22Rv1 (cell line): ENCODE data around the gene NMT1.

Source experiments
- H3K27ac ChIP-seq: fragments of 450-650 bp; 2 replicates; pipeline ENCODE4 v1.5.1; 2017
- CTCF ChIP-seq: fragments of 450-650 bp; IDR thresholded peaks from 2 replicates; pipeline ENCODE4 v1.5.1; 2017; ENCODE audit warnings: mild to moderate bottlenecking
- ZFX ChIP-seq: fragments of 450-650 bp; IDR thresholded peaks from 2 replicates; pipeline ENCODE4 v1.6.1; 2017; ENCODE audit warnings: antibody characterized with exemption, borderline replicate concordance

Gene NMT1

GRCh38 chr17:45067637-45068036, 6.5 kb downstream of the NMT1 start:
- H3K27ac ChIP-seq, result no peak overlapping the region
- no peak for TF ChIP-seq CTCF
- TF ChIP-seq ZFX, result no peak

GRCh38 chr17:45070001-45070400, 8.9 kb downstream of the NMT1 start:
- no peak for TF ChIP-seq ZFX
- TF ChIP-seq CTCF, result no peak
- H3K27ac ChIP-seq, result no peak overlapping the region

GRCh38 chr17:45070809-45071208, 9.7 kb downstream of the NMT1 start:
- TF ChIP-seq ZFX (no peak), CTCF (no peak)
- H3K27ac ChIP-seq, result no peak overlapping the region

- no peak overlapping the region for H3K27ac ChIP-seq
- TF ChIP-seq ZFX (no peak), CTCF (no peak)
These were observed 12.4 kb downstream of the NMT1 start for GRCh38 chr17:45073414-45074070.

- TF ChIP-seq ZFX, result no peak
- no peak for TF ChIP-seq CTCF
- H3K27ac ChIP-seq, result no peak overlapping the region
These were observed 16.5 kb downstream of the NMT1 start for GRCh38 chr17:45077643-45078042.

GRCh38 chr17:45081047-45081703, 20.1 kb downstream of the NMT1 start:
- H3K27ac ChIP-seq, result no peak overlapping the region
- TF ChIP-seq ZFX (no peak), CTCF (no peak)

GRCh38 chr17:45086391-45086790, 25.3 kb downstream of the NMT1 start:
- H3K27ac ChIP-seq, result no peak overlapping the region
- TF ChIP-seq ZFX (no peak), CTCF (no peak)
